GM19395 (cell line): ENCODE data around the gene PPP2R5C.
A peak's percentile ranks its signal among the peaks of the same experiment; 100 is the strongest.
"Not testable (repeated sequence)": the region's sequence is repeated elsewhere in the genome, so short reads cannot be mapped to it uniquely, and the experiment has no call there.

Source experiments
- ATAC-seq: cut with Tn5 transposase; IDR thresholded peaks from one replicate; pipeline ENCODE4 v1.9.1; 2021; ENCODE audit warnings: mild to moderate bottlenecking, moderate library complexity; ENCODE audit not compliant: unreplicated experiment

Gene PPP2R5C

DNA sequence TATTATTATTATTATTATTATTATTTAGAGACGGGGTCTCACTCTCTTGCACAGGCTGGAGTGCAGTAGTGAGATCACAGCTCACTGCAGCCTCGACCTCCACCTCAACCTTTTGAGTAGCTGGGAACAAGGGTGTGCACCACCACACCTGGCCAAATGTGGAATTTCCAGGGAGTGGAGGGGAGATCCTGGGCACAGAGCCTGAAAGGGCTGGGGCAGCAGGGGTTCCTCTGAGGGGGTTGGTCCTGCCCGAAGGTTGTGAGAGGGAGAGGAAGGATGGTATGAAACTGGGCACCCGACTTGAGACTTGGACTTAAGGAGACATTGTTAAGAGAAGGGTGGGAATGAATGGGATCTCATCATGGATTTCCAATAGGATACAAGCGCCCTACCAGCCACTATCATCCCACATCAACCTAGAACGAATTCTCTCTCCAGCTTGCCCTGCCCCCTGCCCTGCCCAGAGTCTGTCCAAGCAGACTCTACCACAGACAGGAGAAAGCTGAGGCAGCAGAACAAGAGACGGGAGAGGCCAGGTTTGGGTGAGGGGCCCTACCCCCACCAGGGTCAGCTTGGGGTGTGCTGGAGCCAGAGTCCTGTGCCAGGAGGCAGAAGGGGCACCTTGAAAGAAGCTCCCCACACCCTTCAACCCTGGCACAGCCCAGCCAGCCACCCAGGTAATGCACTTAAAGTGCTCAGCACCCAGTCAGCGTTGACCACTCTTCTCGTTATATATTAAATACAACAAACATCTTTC lies 200.4 kb downstream of the PPP2R5C start:
- no peak for ATAC-seq

DNA sequence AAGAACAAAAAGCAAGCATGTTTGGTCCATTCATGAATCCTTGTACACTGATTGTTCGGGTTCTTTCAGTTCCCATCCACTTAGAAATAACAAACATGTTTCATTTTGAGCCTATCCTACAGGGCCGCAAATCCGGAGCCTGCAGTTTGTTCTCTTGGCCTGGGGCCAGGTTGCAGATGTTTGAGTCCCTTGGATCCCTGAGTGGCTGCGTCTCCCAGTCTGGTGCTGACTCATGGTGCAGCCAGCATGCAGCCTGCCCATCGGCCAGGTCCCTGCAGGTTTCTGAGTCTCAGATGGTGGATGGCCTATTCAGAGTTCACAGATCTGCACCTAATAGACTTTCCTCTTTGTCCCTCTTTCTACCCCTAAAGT lies 201.0 kb downstream of the PPP2R5C start:
- ATAC-seq, result no peak

DNA sequence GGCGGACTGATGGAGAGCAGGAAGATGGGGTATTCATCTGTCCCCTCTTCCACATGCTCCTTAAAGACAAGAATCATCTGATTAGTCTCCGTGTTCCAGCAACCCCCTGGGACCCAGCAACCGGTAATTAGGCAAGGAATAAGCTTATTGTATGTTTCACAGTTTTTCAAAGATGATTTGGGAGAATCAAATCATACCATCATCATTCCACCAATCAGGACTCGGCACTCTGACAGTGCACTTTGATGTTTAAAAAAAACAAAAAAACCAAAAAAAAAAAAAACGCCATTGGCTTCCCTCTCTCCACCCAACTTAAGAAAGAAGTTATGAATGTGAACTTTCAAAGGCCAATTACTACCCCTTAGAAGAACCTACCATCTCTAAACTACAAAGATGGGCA lies 201.5 kb downstream of the PPP2R5C start:
- no peak for ATAC-seq

DNA sequence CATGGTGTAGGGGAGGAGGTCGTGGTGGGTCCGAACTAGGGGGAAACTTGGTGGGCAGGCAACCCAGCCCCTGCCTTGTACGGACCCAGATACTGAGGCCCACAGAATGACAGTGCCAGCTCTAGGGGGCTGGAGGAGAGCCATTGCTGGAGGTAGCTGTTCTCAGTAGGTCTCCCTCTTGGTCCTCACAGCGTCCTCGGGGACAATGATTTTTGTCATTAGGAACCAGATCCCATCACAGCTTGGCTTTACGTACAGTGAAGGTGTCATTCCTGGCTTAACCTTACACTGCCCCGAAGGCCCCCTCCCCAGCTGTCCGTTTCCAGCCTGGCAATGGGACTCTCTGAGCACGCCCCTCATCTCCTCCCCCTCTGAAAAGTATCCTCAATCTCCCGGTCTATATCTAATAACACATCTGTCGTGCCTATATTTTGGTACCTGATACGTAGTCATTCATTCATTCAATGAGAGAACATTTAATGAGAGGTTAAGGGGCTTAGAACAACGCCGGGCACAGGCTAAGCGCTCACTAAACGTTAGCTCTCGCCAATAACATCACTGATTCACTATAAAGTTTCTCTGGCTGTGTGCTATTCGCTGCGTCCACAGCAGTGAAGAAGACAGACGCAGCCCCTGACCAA lies 202.3 kb downstream of the PPP2R5C start:
- no peak for ATAC-seq

DNA sequence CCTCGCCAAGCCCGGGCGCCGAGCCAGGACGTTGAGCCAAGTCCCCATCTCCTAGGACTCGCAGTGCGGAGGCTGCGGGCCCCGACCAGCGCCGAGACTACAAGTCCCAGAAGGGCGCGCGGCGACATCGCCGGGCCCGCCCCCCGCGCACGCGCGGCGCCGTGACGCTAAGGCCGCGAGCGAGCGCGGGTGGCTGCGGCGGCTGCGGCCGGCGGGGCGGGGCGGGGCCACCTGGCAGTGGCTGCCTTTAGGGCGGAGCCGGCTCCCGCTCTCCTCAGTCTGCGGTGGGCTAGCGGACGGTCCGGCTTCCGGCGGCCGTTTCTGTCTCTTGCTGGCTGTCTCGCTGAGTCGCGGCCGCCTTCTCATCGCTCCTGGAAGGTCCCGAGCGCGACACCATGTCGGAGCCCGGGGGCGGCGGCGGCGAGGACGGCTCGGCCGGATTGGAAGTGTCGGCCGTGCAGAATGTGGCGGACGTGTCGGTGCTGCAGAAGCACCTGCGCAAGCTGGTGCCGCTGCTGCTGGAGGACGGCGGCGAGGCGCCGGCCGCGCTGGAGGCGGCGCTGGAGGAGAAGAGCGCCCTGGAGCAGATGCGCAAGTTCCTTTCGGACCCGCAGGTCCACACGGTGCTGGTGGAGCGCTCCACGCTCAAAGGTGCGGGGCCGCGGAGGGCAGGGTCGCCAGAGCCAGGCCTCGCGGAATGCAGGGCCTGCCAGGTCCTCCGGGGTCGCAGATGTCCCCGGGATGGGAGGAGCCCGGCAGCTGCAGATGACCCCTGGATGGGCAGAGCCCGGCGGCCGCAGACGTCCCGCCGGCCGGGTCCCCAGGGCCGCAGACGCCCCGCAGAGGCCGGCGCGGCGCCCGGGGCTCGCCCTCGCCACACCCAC lies 203.0 kb downstream of the PPP2R5C start, which contains the start of gene DYNC1H1:
DYNC1H1 (plus strand) TSS at position 277 of the 884 bp plus-strand sequence; CDS start at position 396, 119 bp downstream.
- peak; percentile 73 for ATAC-seq

DNA sequence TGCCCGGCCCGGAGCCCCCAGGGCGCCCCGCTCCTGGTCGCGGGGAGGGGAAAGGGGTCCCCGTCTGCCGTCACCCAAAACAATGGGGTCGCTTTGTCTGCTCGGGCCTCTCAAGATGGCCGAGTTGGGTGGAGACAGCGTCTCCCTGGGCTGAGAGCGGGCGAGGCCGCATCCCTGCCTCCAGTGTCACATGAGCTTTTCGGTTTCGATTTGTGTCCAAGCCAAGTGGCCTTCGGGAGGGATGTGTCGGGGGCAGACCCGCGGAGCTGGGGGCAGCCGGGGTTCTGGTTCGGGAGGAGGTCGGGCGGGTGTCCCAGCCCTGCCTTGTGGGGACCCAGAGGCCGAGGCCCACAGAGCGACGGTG lies 203.7 kb downstream of the PPP2R5C start:
- ATAC-seq, result peak; percentile 40

DNA sequence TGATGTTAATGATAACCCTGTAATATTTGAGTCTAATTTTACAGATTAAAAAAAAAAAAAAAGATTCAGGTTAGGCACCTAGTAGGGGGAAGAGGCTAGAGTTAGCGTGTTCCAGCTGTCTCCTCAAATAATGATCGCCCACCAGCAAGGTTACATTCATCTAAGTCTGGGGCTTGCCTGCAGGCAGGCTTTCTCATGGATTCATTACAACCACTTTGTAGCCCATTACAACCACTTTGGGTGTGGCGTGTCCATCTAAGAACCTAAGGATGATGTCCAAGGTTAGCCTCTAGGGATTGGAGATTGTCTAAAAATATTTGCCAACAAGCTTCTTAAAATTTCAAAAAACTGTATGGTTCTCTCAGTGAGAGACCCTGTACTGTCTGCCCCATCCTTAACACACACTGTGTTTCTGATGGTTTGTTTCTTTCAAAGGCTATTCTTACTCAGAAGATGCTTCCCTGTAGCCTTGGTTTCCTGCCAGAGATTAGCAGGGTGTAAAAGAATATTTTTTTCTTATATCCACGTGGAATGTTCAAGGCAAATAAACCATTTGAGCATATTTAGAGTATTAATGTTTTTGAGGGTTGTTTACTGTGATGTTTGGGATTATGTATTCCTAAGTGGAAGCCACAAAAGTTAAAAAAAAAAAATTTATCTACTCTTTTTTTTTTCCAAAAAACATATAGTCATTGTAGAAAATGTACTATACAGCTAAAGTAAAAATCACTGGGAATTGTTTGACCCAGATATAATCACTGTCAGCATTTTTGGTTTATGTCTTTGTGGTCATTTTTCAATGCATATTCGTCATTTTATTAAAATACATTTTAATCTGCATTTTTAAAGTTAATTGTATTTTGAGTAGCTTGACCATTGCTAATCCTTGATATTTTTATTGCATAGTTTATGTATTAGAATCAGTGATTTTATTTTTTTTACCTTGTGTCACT lies 204.5 kb downstream of the PPP2R5C start:
- no peak for ATAC-seq

DNA sequence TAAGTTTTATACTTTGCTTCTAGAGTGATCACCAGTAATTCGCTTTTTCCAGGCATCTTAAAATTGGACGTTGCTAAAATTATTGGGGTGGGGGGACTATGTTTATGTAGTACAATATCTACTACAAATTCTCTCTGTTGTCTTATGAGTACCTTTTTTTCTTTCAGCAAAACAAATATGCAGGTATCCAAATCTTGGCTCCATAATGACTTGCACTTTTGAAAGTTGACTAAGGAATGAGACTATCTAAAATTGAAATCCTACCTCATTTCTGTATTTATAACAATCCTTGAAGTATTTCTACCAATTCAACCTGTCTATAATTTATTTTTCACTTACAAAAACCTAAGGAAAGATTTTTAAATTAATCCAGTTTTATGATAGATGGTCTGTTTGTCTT lies 205.2 kb downstream of the PPP2R5C start:
- ATAC-seq, result no peak

DNA sequence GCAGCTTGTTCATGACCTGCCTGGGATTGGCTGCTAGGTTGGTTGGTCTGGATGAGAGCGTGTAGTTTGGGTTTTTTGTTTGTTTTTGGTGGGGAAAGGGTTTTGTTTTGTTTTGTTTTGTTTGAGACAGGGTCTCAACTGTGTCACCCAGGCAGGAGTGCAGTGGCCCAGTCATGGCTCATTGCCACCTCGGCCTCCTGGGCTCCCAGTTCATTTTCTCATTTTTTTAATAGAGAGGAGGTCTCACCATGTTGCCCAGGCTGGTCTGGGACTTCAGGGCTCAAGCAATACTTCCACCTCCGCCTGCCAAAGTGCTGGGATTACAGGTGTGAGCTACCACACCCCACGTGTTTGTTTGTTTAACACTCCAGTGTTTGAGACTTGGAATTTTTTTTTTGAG lies 206.7 kb downstream of the PPP2R5C start:
- ATAC-seq, result no peak

DNA sequence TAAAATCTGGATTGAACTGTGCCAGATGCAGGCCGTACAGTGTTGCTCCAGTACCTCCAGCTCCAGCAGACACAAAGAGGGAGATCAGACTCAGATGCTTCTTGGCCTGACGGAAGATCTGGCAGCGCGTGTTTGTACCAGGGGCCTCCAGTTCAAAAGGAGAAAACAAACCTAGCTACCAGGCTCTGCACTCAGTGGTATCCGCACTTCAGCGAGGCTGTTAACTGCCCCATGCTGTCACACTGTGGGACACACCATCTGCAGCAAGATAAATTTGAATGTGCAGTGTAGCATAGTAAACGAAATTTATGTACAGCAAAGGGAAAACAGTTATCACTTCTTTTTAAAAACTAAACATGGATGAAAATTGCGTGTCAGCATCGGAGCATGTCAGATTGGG lies 208.0 kb downstream of the PPP2R5C start:
- ATAC-seq, result no peak

DNA sequence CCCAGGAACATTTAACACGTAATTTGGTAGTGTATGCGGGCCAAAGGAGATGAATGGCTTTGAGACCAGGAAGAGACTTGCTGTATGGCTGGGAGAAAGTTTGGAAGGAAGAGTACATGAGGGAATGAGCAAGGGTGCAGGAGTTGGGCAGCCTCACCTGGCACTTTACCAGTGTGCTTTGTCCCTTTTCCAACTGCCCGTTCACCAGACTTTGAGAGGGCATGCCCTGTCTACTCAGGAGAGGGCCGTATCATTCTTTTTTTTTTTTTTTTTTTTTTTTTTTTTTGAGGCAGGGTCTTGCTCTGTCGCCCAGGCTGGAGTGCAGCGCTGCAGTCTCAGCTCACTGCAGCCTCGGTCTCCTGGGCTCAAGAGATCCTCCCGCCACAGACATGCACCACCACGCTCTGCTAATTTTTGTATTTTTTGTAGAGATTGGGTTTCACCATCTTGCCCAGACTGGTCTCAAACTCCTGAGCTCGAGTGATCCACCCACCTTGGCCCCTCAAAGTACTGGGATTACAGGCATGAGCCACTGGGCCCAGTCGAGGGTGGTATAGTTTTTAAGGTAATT lies 209.4 kb downstream of the PPP2R5C start:
- no peak for ATAC-seq

DNA sequence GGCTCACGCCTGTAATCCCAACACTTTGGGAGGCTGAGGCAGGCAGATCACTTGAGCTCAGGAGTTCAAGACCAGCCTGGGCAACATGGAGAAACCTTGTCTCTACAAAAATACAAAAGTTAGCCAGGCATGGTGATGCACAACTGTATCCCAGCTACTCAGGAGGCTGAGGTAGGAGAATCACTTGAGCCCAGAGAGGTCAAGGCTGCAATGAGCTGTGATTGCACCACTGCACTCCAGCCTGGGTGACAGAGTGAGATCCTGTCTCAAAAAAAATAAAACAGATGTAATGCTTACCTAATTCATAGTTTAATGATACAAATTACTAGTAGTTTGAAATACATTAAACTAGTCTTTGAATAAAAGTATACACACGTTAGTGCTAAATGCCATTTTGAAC lies 209.9 kb downstream of the PPP2R5C start:
- not testable (repeated sequence) for ATAC-seq

DNA sequence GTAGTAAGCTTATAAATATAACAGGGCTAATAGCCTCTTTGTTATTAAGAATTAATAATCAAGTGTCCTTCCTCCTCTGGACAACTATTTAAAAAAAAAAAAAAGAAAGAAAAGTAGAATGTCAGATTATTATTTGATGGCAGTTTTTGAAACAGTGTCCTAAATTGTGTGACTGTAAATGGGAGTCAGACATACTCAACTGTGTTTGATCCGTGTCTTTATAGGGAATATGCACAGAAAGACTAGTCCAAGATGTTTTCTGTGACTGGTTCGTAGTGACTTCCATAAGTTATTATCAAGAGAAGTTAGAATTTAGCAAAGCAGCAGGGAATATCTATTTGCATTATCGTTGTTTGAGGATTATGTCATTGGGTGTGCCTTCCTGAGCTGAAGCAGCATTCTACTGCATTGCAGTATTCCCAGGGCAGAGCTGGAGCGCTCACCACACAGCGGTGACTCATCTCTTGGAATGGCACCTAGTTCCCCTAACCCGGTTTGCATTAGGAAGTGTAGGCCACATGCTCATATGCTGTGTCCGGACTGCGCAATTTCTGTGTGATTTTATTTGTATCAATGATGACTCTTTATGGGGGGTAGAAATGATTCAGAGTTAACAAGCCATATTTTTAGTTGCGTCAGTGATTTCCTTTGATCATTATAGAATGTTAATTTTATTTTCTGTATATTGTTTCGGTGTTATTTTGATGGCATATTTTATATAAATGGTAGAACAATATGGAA lies 210.8 kb downstream of the PPP2R5C start:
- ATAC-seq, result no peak

DNA sequence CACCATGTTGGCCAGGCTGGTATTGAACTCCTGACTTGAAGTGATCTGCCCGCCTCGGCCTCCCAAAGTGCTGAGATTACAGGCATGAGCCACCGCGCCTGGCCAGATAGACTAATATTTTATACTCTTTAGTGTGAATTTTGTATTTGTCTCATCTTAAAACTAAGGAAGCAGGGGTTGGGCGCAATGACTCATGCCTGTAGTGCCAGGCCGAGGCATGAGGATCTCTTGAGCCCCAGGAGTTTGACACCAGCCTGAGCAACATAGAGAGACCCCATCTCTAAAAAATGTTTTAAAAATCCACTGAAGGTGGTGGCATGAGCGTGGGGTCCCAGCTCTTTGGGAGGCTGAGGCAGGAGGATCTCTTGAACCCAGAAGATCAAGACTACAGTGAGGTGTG lies 211.8 kb downstream of the PPP2R5C start:
- no peak for ATAC-seq

DNA sequence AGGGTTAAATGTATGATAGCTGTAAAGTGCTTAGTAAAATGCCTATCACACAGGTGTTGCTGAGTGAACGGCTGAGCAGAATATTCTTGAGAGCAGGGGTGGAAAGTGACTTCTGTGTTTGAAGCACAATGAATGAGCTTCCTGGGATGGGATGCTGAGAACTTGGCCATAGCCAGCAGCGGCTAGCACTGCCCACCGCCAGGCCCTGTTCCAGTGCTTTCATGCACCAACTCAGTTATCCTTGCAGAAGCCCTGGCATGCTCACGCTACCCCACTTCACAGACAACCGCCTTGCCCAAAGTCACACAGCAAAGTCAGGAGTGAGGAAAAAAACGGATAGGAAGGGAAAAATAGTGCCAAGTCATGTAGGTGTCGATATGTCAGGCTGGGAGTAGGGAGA lies 213.7 kb downstream of the PPP2R5C start:
- ATAC-seq, result no peak
